ENCODE data around the gene ABHD17C. TPM values are rescaled to one million over a fixed set of nuclear protein-coding genes. Genes with fewer than 3 reads are reported as not detected.
A peak's percentile ranks its signal among the peaks of the same experiment; 100 is the strongest.

Gene ABHD17C
- total RNA-seq, 1 donor from 2014 or later: 3.8 TPM

DNA sequence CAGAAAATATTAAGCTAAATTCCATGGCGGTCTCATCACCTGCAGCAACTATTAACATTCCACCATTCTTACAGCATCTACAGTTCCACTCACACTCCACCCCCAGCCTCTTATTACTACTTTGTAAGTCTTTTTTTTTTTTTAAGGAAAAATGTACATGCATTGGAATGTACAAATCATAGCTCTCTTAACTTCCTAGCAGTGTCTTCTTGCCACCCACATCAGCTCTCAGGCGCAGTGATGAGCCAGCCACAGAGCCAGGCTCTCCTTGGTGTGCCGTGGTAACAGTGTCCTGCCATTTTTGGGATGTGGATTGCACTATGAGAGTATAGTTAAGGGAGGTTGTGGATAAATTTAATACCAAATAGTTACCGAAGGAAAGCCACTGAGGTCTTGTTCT lies 17.8 kb downstream of the ABHD17C start:
- no peak for ATAC-seq
- intact Hi-C loops (cut with DNase I): no loop called here
- no peak for DNase-seq (ENCODE audit: low spot score)

DNA sequence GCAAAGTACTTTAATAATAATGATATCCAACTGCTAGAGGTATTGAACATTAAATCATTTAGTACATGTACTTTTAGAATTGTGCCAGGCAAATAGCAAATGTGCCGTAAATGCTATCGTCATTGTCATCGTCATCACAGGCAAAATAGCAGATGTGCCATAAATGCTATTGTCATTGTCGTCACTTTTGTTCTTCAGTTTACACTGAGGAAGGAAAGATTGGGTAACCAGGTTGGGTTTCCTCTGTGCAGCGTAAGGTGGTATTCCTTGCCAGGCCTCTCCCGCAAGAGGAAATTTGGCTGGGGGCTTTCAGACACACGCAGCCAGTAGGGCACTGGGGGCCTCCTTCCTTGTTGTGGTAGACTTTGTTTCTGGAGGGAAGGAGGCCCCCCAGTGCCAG lies 26.4 kb downstream of the ABHD17C start:
- intact Hi-C loops (cut with DNase I): no loop called here
- ATAC-seq: no peak
- no peak for DNase-seq (ENCODE audit: low spot score)

DNA sequence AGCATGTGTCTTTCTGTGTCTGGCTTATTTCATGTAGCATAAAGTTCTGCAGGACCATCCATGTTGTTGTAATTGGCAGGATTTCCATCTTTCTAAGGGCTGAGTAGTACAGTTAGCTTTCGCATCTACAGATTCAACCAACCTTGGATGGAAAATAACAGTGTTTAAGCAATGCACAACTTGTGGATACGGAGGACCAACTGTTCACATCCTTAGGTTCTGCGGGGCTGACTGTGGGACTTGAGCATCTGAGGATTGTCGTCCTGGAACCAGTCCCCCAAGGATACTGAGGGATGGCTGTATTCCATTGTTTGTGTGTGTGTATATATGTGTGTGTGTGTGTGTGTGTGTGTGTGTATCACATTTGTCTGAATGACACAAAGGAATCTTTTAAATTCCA lies 27.7 kb downstream of the ABHD17C start:
- intact Hi-C loops (cut with DNase I): no loop called here

DNA sequence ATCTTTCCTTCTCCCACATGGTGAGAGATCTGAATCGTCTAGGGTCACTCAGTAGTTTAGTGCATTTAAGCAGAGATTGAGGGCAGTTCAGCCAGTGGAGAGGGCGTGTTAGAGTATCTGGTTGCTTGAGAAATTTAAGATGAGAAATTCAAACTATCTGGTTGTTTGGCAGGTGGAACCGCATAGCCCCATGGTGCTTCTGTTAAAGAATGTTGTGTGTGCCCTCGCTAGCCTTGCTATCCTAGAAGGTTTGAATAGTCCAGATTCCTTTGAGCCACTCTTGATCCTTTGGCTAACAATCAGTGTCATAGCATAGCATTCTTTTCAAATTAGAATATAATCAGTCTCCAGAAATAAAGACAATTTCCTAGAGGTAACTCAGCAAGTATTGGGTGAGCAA lies 32.1 kb downstream of the ABHD17C start:
- no peak for DNase-seq (ENCODE audit: low spot score)
- intact Hi-C loops (cut with DNase I): no loop called here
- ATAC-seq: no peak

More for the DNA sequence above, 27.7 kb downstream of the ABHD17C start:
- ATAC-seq: no peak
- DNase-seq (ENCODE audit: low spot score): no peak

DNA sequence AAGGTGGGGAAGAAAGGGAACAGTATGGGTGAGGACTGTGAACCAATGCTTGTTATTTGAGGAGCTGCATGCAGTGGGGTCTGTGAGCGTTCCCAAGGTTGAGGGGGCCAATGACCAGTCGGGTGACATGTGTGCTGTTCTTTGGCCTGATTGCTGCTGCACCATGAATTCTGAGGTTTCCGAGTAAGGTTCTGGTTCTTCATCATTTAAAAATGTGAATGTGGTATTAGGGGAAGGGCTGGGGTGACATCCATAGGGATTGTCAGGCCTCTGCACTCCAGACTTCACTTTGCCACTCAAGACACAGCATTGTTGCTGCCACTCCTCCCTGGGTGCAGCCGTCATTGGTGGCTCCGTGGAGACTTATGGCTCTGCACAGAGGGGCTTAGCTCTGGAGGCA lies 32.5 kb downstream of the ABHD17C start:
- intact Hi-C loops (cut with DNase I): no loop called here
- ATAC-seq (no peak), DNase-seq (ENCODE audit: low spot score) (no peak)

DNA sequence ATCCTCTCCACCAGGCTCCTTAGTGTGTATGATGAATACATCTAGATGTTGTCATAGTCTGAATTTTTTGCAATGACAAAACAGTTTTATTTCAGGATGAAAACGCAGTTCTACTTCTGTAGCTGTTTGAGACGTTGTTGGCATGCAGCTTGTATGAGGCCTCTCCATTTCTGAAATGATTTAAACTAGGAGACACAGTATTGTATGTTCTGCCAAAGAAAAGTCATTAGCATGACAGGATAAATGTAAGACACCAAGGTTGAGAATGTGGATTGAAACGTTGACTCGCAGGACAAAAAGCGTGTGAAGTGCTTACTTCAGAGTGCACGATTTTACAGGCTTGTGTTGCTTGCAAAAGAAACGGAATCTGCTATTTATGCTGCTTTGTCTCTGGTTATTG lies 35.3 kb downstream of the ABHD17C start:
- no peak for DNase-seq (ENCODE audit: low spot score)
- no peak for ATAC-seq
- intact Hi-C loops (cut with DNase I): no loop called here

DNA sequence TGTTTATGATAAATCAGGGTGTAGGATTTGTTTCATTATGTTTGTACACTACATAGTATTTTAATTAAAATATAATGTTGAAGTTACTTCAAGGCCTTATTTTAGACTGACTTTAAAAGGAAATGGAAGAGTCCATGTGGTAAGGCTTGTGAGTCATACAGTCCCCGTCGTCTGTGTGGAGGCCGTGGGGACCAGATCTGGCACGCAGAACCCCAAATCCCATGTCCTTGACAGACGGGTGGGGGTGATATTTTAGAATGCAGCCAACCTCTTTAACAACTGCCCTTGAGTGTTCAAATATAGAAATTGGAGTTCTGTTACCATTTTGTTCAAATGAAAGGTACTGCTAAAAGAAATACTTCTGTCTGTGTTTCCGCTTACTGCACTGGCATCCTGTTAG lies 35.8 kb downstream of the ABHD17C start:
- intact Hi-C loops (cut with DNase I): no loop called here
- ATAC-seq: no peak

DNA sequence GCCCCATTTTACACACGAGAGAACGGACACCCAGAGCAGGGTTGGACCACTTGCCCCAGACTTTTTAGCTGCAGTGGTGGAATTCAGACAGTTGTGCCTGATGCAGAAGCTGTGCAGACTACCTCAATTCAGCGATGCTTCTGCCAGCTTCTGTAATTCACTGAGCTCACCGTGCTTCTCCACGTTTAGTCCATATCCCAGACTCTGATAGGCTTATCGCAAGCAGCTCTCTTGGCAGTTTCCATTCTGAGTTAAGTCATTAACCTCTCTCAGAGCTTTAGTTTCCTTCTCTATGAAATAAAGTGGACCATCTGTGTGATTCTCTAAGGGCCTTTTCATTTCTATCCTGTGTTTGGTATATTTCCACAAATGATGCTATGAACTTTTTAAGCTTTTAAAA lies 37.1 kb downstream of the ABHD17C start:
- ATAC-seq (peak; percentile 17), DNase-seq (ENCODE audit: low spot score) (no peak)
- intact Hi-C loops (cut with DNase I): no loop called here

More for the DNA sequence above, 35.8 kb downstream of the ABHD17C start:
- DNase-seq (ENCODE audit: low spot score): no peak

DNA sequence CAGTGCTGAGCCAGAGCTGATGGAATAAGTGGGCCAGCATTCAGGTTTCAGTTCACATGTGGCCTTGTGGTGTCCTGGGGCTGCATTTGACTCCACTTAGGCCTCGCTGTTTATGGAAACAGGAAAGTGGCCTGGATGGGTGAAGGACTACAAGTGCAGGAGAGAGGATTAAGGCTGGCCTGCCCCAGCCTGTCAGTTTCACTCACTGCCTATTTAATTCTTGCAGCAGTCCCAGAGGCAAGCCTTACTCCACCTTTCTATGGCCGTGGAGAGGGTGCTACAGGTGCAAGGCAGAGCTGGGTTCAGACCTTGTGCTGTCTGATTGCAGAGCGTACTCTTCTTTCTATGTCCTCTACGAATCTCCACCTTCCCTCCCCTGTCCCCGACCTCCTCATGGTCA lies 37.7 kb downstream of the ABHD17C start:
- DNase-seq (ENCODE audit: low spot score): no peak
- intact Hi-C loops (cut with DNase I): no loop called here
- ATAC-seq: no peak

DNA sequence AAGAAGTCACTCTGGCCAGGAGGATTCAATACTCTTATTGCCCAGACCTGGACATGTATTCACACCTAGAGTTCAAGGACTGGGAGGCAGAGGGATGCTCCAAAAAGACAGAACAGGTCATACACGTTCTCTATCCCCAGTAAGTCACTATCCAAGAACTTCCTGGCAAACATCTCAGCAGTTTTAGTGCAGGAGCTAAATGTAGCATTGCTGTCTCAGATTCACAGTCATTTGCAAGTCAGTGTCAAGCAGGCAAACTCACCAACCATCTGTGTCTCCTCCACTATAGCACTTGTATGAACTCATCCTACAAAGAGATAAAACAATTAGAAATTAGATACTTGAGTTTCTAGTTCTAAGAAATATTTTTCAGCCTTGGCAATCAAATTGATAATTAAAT lies 38.4 kb downstream of the ABHD17C start:
- DNase-seq (ENCODE audit: low spot score): no peak
- intact Hi-C loops (cut with DNase I): no loop called here
- ATAC-seq: no peak

DNA sequence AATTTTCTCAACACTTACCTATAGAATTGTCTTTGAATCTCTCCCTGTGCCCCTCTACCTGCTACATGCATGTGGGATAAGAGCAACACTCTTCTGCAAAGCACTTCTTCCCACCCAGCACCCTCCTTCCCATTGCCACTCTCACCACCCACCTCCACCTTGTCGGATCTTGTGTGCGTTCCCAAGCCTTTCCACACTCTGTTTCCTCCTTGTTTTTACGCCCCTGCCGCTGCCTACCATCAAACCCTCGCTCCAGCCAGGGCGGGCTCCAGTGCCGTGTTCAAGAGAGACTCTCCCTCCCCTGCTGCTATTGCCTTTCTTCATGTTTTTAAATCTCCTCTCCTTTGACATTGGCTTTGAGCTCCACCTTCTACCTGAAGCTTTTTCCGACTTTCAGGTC lies 40.2 kb downstream of the ABHD17C start:
- ATAC-seq: no peak

DNA sequence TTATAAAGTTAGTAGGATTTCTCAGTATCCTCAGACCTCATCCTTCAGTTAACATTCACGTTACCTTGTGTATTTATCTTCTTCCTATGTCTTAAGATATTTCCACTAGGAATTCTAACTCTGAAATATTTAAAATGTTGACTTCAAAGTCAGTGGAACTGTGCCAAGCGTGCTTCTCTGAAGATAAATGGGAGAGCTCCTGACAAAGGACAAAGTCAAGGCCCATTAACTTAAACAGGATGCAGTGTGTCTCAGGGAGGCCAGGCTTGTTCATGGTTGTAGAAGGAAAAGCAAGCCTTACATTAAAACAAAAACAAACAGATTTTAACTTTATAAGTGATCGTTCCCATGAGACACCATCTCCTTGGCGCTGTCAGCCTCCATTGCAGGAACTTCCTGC lies 41.5 kb downstream of the ABHD17C start:
- intact Hi-C loops (cut with DNase I): no loop called here
- DNase-seq (ENCODE audit: low spot score) (no peak), ATAC-seq (no peak)

More for the DNA sequence above, 40.2 kb downstream of the ABHD17C start:
- intact Hi-C loops (cut with DNase I): no loop called here
- no peak for DNase-seq (ENCODE audit: low spot score)

DNA sequence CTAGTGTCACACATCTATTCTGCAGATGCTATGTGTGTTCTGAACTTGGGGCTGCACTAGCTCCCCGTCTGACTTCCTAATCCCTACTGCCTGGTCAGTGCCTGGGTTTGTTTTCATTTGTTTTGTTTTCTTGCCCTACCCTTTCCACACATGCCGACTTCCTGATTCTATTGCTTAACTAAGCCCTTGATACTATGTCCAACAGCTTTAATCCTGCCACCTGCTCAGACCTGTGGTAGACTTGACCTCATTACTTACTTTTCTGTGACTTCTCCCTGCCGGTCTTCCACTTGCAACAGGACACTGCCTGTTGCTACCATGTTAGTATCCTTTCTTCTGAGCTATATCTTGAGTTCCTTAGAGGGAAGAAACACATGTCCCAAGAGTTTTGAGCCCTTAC lies 44.8 kb downstream of the ABHD17C start:
- intact Hi-C loops (cut with DNase I): no loop called here
- no peak for DNase-seq (ENCODE audit: low spot score)
- ATAC-seq: no peak

DNA sequence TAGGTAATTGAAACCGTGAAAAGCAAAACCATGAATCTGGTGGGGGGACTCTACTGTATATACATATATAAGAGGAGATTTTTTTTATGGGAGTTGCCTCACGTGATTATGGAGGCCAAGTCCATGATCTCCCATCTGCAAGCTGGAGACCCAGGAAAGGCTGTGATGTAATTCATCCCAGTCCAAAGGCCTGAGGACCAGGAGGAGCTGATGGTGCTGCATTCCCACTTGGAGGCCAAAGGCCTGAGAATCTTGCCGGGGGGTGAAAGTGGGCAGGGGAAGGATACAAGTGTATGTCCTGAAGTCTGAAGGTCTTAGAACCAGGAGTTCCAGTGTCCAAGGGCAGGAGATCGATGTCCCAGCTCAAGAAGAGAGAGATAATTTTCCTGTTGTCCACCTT lies 47.0 kb downstream of the ABHD17C start:
- DNase-seq (ENCODE audit: low spot score) (no peak), ATAC-seq (no peak)
- intact Hi-C loops (cut with DNase I): no loop called here

DNA sequence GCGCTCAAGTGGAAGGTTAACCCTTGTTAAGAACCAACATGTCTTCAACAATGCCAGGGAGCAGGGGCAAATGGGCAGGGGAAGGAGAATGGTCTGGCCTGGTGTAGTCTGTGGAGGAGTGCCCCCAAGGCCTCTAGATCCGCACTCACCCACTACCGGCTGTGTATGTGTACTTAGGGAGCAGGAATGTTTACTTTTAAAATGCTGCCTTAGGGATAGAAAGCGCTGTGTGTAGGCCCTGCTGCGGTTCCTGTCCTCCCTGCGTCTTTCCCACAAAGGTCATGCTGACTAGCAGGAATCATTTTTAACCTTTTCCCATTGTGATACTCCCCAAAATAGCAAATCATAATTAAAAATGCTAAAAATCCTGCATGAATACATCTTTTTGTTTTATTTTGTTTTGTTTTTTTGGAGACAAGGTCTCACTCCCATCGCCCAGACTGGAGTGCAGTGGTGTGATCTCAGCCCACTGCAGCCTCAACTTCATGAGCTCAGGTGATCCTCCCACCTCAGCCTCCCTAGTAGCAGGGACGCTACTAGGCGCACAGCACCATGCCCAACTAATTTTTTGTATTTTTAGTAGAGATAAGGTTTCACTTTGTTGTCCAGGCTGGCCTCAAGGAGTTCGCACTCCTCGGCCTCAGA lies 48.2 kb downstream of the ABHD17C start:
- peak; percentile 84 for ATAC-seq
- intact Hi-C loops (cut with DNase I): no loop called here

DNA sequence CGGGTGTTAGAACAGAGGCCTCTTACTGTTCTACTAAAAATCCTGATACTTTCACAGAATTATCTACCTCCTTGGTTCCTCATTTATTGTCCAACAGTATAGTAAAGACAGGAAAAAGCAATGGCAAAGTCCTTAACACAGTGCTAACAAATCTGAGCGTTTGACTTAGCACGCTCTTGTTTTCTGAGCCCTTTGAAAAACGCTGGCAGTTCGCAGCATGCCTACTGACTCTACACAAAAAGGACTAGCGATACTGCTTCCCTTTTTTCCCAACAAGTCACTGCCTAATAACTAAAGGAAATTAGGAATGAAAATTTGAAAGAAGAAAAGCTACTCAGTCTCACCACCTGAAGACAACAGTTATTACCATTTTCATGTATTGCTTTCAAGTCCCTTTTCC lies 49.3 kb downstream of the ABHD17C start:
- DNase-seq (ENCODE audit: low spot score) (no peak), ATAC-seq (no peak)
- intact Hi-C loops (cut with DNase I): no loop called here

More for the DNA sequence above, 48.2 kb downstream of the ABHD17C start:
- DNase-seq (ENCODE audit: low spot score): no peak

DNA sequence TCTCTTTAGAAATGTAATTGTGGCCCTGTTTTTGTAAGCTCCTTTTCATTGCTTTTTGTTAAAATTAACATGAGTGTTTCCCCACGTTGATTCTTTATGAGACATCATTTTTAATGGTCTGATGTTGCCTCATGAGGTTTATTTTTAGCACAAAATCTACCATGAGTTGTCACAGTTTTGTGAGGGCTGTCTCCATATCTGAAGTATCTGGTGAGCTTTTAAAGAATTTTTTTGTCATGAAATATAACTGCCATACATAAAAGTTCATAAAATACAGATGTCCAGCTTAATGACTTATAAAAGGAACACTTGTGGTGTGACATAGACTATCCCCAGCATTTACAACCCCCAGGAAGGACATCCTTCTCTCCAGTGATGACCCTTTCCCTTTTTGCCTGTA lies 49.7 kb downstream of the ABHD17C start:
- DNase-seq (ENCODE audit: low spot score) (no peak), ATAC-seq (no peak)
- intact Hi-C loops (cut with DNase I): no loop called here

DNA sequence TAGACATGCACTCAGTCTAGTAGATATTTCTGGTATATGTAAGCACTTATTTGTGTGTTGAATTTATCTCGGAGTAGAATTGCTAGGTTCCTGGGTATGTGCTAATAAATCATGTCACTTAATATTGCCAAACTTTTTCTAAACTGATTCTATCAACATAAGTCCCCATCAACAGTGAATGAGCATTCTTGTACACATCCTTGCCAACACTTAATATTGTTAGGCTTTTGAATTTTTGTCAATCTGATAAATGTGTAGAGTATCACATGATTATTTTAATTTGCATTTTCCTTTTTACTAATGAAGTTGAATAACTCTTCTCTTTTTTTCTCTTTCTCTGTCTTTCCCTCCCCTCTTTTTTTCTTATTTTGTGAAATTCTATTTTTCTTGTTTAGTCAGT lies 50.8 kb downstream of the ABHD17C start:
- ATAC-seq (no peak), DNase-seq (ENCODE audit: low spot score) (no peak)
- intact Hi-C loops (cut with DNase I): no loop called here

DNA sequence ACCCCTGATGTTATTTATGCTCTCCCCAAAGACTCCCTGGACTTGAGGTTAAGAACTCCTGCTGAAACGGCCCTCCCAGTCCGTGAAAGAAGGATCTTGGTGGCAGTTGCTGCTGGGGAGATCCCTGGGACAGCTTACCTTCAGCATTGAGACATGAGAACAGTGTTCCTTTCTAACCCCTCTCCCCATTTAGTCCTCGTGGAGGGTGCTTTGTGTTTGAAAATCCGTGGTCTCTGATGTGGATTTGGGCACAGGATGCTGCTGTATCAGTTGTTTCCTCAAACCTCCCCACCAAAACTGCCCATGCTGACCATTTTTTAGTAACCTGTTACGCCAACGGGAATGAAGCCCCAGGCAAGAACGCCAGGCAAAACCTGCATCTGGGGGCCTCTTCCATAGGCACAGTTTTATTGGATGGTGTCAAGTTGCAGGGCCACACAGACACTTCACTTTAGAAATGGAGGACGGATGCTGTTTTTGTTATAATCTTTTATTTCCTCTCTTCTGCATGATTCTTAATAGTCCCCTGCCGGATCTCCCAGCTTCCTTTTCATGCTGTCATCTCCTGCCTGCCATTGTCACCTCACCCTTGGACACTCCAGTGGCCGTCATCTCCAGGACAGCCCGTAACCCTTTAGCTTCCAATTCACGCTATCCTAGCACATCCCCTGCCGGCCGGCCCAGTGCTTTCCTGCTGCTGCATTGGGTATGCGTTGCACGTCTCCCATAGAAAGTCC lies 52.4 kb downstream of the ABHD17C start:
- ATAC-seq: no peak
- DNase-seq (ENCODE audit: low spot score): no peak
- intact Hi-C loops (cut with DNase I): no loop called here

DNA sequence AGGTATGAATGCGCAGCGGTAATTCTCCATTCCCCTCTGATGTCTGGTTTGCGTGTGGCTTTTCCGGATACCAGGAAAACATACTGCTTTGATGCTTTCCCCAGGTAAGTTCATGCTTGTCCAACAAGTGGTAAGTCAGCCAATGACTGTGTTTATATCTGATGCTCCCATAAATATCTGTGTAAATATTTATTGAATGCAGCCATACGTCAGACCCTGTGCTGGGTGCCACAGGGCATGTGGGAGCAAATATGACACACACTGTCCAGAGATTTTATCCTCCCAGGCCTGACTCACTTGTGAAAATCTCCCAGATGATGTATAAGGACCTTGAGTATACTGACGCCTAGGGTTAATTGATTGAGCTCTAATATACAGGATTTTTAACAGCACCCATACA lies 54.5 kb downstream of the ABHD17C start:
- DNase-seq (ENCODE audit: low spot score) (no peak), ATAC-seq (no peak)
- intact Hi-C loops (cut with DNase I): no loop called here

DNA sequence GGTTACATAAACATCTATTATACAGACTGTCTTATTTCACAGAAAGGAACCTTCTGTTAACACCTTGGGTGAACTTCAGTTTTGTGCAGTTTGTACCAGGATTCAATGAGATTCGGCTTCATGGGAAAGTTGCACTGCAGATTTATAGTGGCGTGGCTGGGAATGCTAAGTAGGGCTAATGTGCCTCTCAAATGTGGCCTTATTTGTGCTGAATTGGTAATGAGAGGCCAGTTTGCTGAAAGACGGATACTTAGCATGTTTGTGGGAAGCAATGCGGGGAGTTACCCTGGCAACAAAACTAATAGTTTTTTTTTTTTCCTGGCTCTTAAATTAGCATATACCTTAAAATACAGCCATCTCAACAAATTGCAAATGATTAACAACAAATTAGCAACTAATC lies 55.5 kb downstream of the ABHD17C start:
- intact Hi-C loops (cut with DNase I): no loop called here
- ATAC-seq (no peak), DNase-seq (ENCODE audit: low spot score) (no peak)
